HCT116 (cell line): ENCODE data around the gene KLHL17.

ENCODE experiments used
- CTCF ChIP-seq, 3 experiments: fragments of 200-600 bp in 1 of 3; sonication (generic) in 1 of 3; IDR thresholded peaks in 2 of 3; conservative IDR thresholded peaks in 1 of 3; 2 replicates each; pipeline ENCODE4 v1.5.1; 2012 to 2017; ENCODE audit warnings: low read depth in 2 of 3, low read length in 2 of 3, antibody characterized with exemption in 1 of 3, borderline replicate concordance in 1 of 3, control low read depth in 1 of 3, mild to moderate bottlenecking in 1 of 3, mixed read lengths in 1 of 3, mixed run types in 1 of 3, moderate library complexity in 1 of 3; ENCODE audit not compliant: insufficient read depth in 1 of 3
- EZH2 ChIP-seq: fragments of 200-600 bp; sonication (generic); IDR thresholded peaks from 2 replicates; pipeline ENCODE4 v1.6.1; 2017; ENCODE audit warnings: antibody characterized with exemption, mixed run types
- JUND ChIP-seq: IDR thresholded peaks from 2 replicates; pipeline ENCODE4 v1.6.1; 2012
- POLR2A ChIP-seq: IDR thresholded peaks from 2 replicates; pipeline ENCODE4 v1.7.0; 2011; ENCODE audit warnings: borderline replicate concordance; ENCODE audit not compliant: insufficient read depth, insufficient read length; ENCODE audit errors: extremely low read depth
- POLR2AphosphoS5 ChIP-seq: IDR thresholded peaks from 2 replicates; pipeline ENCODE4 v1.6.1; 2011; ENCODE audit warnings: mild to moderate bottlenecking, low read depth, low read length, moderate library complexity

GRCh38 chr1:925561-926421, 34.6 kb upstream of the KLHL17 start:
- no peak for TF ChIP-seq CTCF (IDR thresholded peaks at IDR 0.05 in 2 of 3, conservative IDR thresholded peaks at IDR 0.05 in 1 of 3; ENCODE audit: borderline replicate concordance in 1 of 3, insufficient read depth in 1 of 3, low read depth in 2 of 3, low read length in 2 of 3)
- TF ChIP-seq POLR2A, result no peak
- TF ChIP-seq EZH2, result peak; percentile 82; the same call in 1 of the 2 replicates
- no peak for TF ChIP-seq JUND
- TF ChIP-seq POLR2AphosphoS5, result peak; percentile 65
